CD4-positive, alpha-beta T cell treated with Interleukin-1 beta for 1 hour (primary cell): Measurements from ENCODE around the gene SP4.
"Not testable (repeated sequence)": the region's sequence is repeated elsewhere in the genome, so short reads cannot be mapped to it uniquely, and the experiment has no call there.

Experiments used
- DNase-seq, 2 donors: peaks; one replicate each; pipeline ENCODE4 v3.0.0-alpha.2; 2020 to 2022

Gene SP4

GRCh38 chr7:21532485-21532884 is 104.6 kb downstream of the SP4 start:
- DNase-seq = not testable (repeated sequence)

GRCh38 chr7:21533646-21534045 is 105.8 kb downstream of the SP4 start:
- not testable (repeated sequence) for DNase-seq

GRCh38 chr7:21536445-21537118 is 108.7 kb downstream of the SP4 start:
- not testable (repeated sequence) for DNase-seq

- DNase-seq = no peak
Observed at GRCh38 chr7:21538936-21539495, 111.1 kb downstream of the SP4 start.

- no peak for DNase-seq
Observed at GRCh38 chr7:21542891-21543527, 115.1 kb downstream of the SP4 start, which contains the start of gene DNAH11. DNAH11 (plus strand) TSS chr7:21543039; CDS start chr7:21543246, 207 bp downstream.

- DNase-seq = no peak
Observed at GRCh38 chr7:21543528-21544302, 115.8 kb downstream of the SP4 start.

GRCh38 chr7:21544303-21544656 is 116.4 kb downstream of the SP4 start:
- DNase-seq = no peak

GRCh38 chr7:21544715-21545114 is 116.8 kb downstream of the SP4 start:
- DNase-seq = no peak

GRCh38 chr7:21547501-21547900 is 119.6 kb downstream of the SP4 start:
- DNase-seq = no peak

GRCh38 chr7:21548491-21548890 is 120.6 kb downstream of the SP4 start:
- DNase-seq = no peak

GRCh38 chr7:21550076-21550475 is 122.2 kb downstream of the SP4 start:
- no peak for DNase-seq

- DNase-seq = no peak
Observed at GRCh38 chr7:21550821-21551531, 123.1 kb downstream of the SP4 start.

- no peak for DNase-seq
Observed at GRCh38 chr7:21562385-21562784, 134.5 kb downstream of the SP4 start.
